GM12874 (cell line): ENCODE data around the gene GOLT1B.

Source experiments
- CTCF ChIP-seq: IDR thresholded peaks from 2 replicates; pipeline ENCODE4 v1.5.1; 2011; ENCODE audit warnings: low read depth, mild to moderate bottlenecking, control low read depth, low read length, moderate library complexity; ENCODE audit not compliant: insufficient read depth

GOLT1B gene

GRCh38 chr12:21526053-21526452 is 24.5 kb downstream of the GOLT1B start, which contains the start of gene SPX:
Gene SPX, plus strand, starts transcription at chr12:21526296. Its CDS starts 177 bp downstream, at chr12:21526473.
- TF ChIP-seq CTCF: no peak

- no peak for TF ChIP-seq CTCF
Observed at GRCh38 chr12:21526721-21527345, 25.2 kb downstream of the GOLT1B start.

GRCh38 chr12:21527451-21528180 is 26.0 kb downstream of the GOLT1B start:
- TF ChIP-seq CTCF: no peak

GRCh38 chr12:21528953-21529352 is 27.4 kb downstream of the GOLT1B start:
- TF ChIP-seq CTCF: no peak

- no peak for TF ChIP-seq CTCF
Observed at GRCh38 chr12:21529456-21529855, 27.9 kb downstream of the GOLT1B start.

GRCh38 chr12:21538061-21538653 is 36.6 kb downstream of the GOLT1B start:
- TF ChIP-seq CTCF: no peak

GRCh38 chr12:21539797-21540196 is 38.2 kb downstream of the GOLT1B start:
- no peak for TF ChIP-seq CTCF
